ENCODE data around the gene WDR27. TPM values are rescaled to one million over a fixed set of nuclear protein-coding genes. Genes with fewer than 3 reads are reported as not detected.
A peak's percentile ranks its signal among the peaks of the same experiment; 100 is the strongest.

WDR27 gene
- total RNA-seq, 4 donors from 2014 or later: 2.8 to 31.6 (median 4.0) TPM

- intact Hi-C loops (cut with DNase I; ENCODE audit: low total_unique reads): loop anchor here (1.0 to 10.0 kb wide), 3 partner anchors 20 to 832 kb away; partner anchors contain the start of genes C6orf120, DYNLT2, ERMARD and PSMB1
- Histone ChIP-seq H3K27ac (peak overlapping the region; percentile 75 to 98 (median 86)), H3K27me3 (no peaks in the 10 kb centered on the region), H3K9me3 (no peaks in the 10 kb centered on the region), H3K4me3 (peak overlapping the region; percentile 57 to 83 (median 65)), H3K4me1 (peaks cover 37 to 44% of the 10 kb centered on the region in 2 donors), H3K36me3 (no peaks in the 10 kb centered on the region)
- no peak for DNase-seq
- in situ Hi-C loops (cut with MboI; ENCODE audit: low sequenced_read_pairs in 4 of 4): no loop called here
- ATAC-seq: peak; percentile 26 to 42
- TF ChIP-seq, protein P1, sequence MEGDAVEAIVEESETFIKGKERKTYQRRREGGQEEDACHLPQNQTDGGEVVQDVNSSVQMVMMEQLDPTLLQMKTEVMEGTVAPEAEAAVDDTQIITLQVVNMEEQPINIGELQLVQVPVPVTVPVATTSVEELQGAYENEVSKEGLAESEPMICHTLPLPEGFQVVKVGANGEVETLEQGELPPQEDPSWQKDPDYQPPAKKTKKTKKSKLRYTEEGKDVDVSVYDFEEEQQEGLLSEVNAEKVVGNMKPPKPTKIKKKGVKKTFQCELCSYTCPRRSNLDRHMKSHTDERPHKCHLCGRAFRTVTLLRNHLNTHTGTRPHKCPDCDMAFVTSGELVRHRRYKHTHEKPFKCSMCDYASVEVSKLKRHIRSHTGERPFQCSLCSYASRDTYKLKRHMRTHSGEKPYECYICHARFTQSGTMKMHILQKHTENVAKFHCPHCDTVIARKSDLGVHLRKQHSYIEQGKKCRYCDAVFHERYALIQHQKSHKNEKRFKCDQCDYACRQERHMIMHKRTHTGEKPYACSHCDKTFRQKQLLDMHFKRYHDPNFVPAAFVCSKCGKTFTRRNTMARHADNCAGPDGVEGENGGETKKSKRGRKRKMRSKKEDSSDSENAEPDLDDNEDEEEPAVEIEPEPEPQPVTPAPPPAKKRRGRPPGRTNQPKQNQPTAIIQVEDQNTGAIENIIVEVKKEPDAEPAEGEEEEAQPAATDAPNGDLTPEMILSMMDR (IDR thresholded peaks at IDR 0.05 in 4 of 5, conservative IDR thresholded peaks at IDR 0.05 in 1 of 5): no peak
- TF ChIP-seq POLR2A (IDR thresholded peaks at IDR 0.05): no peak
Observed at GRCh38 chr6:169722362-169723199, 20.8 kb upstream of the WDR27 start.

- Histone ChIP-seq H3K27ac (no peak overlapping the region), H3K4me3 (no peak overlapping the region), H3K27me3 (no peaks in the 10 kb centered on the region), H3K4me1 (peaks cover 34 to 44% of the 10 kb centered on the region in 2 donors), H3K9me3 (no peaks in the 10 kb centered on the region), H3K36me3 (peaks cover 0 to 21% of the 10 kb centered on the region in 2 donors)
- TF ChIP-seq, protein P1 (IDR thresholded peaks at IDR 0.05 in 4 of 5, conservative IDR thresholded peaks at IDR 0.05 in 1 of 5): no peak
- intact Hi-C loops (cut with DNase I; ENCODE audit: low total_unique reads) (loop anchor here (10.0 kb wide), 1 partner anchor 834 kb away; the partner anchor contains the start of genes PSMB1 and TBP), in situ Hi-C loops (cut with MboI; ENCODE audit: low sequenced_read_pairs in 4 of 4) (no loop called here)
- ATAC-seq: no peak
- no peak for DNase-seq
Observed at GRCh38 chr6:169720207-169720855, 18.5 kb upstream of the WDR27 start.

DNA sequence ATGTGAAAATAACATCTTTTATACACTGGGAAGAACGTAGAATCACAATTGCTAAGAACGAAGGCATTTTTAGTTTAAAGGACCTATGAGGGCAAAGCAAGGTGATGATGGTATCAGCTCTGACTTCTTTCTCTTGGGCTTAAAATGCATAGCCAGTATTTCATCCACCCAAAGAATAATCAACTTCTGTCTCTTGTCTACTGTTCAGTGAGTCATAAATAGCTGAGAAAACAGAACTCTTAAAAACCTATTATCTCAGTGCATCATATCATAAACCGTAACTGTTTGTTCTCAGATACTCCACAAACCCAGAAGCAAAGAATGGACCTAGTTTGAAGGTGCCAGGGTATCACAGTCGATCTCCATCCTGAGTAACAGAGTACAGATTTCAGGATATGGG lies 17.3 kb upstream of the WDR27 start:
- no peak for DNase-seq
- ATAC-seq: no peak
- Histone ChIP-seq H3K4me1 (peaks cover 29 to 39% of the 10 kb centered on the region in 2 donors), H3K36me3 (peaks cover 0 to 33% of the 10 kb centered on the region in 2 donors), H3K27me3 (no peaks in the 10 kb centered on the region), H3K27ac (no peak overlapping the region), H3K4me3 (no peak overlapping the region), H3K9me3 (no peaks in the 10 kb centered on the region)
- intact Hi-C loops (cut with DNase I; ENCODE audit: low total_unique reads) (no loop called here), in situ Hi-C loops (cut with MboI; ENCODE audit: low sequenced_read_pairs in 4 of 4) (no loop called here)
- TF ChIP-seq POLR2A (IDR thresholded peaks at IDR 0.05): no peak
- TF ChIP-seq, protein P1 (IDR thresholded peaks at IDR 0.05 in 4 of 5, conservative IDR thresholded peaks at IDR 0.05 in 1 of 5): no peak

DNA sequence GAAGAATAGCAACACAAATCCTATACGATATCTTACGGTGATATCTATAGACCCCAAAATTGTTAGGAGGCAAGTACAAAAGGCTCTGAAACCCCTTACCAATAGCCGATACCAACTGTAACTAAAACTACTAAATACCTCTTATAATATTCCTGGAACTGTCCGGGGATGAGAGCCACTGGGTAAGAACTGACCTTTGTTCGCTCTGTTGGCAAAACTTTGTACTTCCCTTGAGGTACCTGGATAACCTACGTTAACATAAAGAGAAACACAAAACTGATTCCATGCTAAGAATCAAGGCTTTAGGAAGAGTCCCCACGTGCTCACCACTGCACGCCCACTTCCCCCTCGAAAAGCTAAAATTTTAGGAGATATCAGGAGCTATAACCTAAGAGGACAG lies 12.8 kb upstream of the WDR27 start:
- ATAC-seq: no peak
- no peak for TF ChIP-seq POLR2A (IDR thresholded peaks at IDR 0.05)
- TF ChIP-seq, protein P1 (IDR thresholded peaks at IDR 0.05 in 4 of 5, conservative IDR thresholded peaks at IDR 0.05 in 1 of 5): no peak
- no peaks in the 10 kb centered on the region for H3K9me3 ChIP-seq
- intact Hi-C loops (cut with DNase I; ENCODE audit: low total_unique reads) (no loop called here), in situ Hi-C loops (cut with MboI; ENCODE audit: low sequenced_read_pairs in 4 of 4) (no loop called here)
- H3K27me3 ChIP-seq: no peaks in the 10 kb centered on the region
- no peak for DNase-seq
- peaks cover 0 to 5% of the 10 kb centered on the region in 2 donors for H3K4me1 ChIP-seq
- no peak overlapping the region for H3K4me3 ChIP-seq
- H3K36me3 ChIP-seq: peaks cover 0 to 67% of the 10 kb centered on the region in 2 donors
- no peak overlapping the region for H3K27ac ChIP-seq

Measured in gastrocnemius medialis (tissue), 4 donors.